ENCODE data around the gene SLC12A7.

DNA sequence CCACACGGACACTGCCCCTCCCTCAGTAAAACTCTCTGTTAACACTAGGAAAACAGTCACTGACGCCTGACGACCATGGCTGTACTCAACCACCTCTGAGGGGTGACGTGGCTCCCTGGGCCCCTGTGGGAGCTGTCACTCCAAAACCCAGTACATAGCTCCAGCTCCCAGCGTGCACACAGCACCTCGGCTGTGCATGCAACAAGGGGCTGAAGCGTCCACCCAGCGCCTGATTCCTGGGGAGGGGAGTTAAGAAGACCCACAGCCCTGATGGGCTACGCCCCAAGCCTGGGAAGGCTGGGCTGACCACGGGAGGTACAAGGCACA is 36.3 kb downstream of the SLC12A7 start:
- TF ChIP-seq, protein P1, sequence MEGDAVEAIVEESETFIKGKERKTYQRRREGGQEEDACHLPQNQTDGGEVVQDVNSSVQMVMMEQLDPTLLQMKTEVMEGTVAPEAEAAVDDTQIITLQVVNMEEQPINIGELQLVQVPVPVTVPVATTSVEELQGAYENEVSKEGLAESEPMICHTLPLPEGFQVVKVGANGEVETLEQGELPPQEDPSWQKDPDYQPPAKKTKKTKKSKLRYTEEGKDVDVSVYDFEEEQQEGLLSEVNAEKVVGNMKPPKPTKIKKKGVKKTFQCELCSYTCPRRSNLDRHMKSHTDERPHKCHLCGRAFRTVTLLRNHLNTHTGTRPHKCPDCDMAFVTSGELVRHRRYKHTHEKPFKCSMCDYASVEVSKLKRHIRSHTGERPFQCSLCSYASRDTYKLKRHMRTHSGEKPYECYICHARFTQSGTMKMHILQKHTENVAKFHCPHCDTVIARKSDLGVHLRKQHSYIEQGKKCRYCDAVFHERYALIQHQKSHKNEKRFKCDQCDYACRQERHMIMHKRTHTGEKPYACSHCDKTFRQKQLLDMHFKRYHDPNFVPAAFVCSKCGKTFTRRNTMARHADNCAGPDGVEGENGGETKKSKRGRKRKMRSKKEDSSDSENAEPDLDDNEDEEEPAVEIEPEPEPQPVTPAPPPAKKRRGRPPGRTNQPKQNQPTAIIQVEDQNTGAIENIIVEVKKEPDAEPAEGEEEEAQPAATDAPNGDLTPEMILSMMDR (IDR thresholded peaks at IDR 0.05) = no peak
- no peak for TF ChIP-seq POLR2A (IDR thresholded peaks at IDR 0.05)
